MM.1S (cell line): ENCODE measurements around the gene SCN4B.
"Not testable (repeated sequence)": the region's sequence is repeated elsewhere in the genome, so short reads cannot be mapped to it uniquely, and the experiment has no call there.

Experiments
- DNase-seq: peaks from one replicate; pipeline ENCODE4 v3.0.0-alpha.2; 2015
- H2AFZ ChIP-seq: fragments of 300-600 bp; sonication (generic); 2 replicates; pipeline ENCODE4 v1.6.0; 2016; ENCODE audit warnings: antibody characterized with exemption, low read length
- H3F3A ChIP-seq: fragments of 300-600 bp; sonication (generic); 2 replicates; pipeline ENCODE4 v1.6.1; 2016; ENCODE audit warnings: mild to moderate bottlenecking, antibody characterized with exemption, low read length, moderate library complexity, mixed read lengths; ENCODE audit not compliant: insufficient read depth
- H3K27ac ChIP-seq: fragments of 300-600 bp; sonication (generic); 2 replicates; pipeline ENCODE4 v1.5.1; 2016; ENCODE audit warnings: mild to moderate bottlenecking, low read length
- H3K27me3 ChIP-seq: fragments of 300-600 bp; sonication (generic); replicated peaks from 2 replicates; pipeline ENCODE4 v1.6.0; 2016; ENCODE audit warnings: low read length; ENCODE audit not compliant: insufficient read depth
- H3K36me3 ChIP-seq: fragments of 300-600 bp; sonication (generic); replicated peaks from 2 replicates; pipeline ENCODE4 v1.6.1; 2016; ENCODE audit warnings: mild to moderate bottlenecking, low read length, mixed read lengths; ENCODE audit not compliant: insufficient read depth
- H3K4me1 ChIP-seq: fragments of 300-600 bp; sonication (generic); 2 replicates; pipeline ENCODE4 v1.6.1; 2016; ENCODE audit warnings: low read length, mixed read lengths
- H3K4me2 ChIP-seq: fragments of 300-600 bp; sonication (generic); 2 replicates; pipeline ENCODE4 v1.6.0; 2016; ENCODE audit warnings: low read depth, low read length
- H3K4me3 ChIP-seq: fragments of 300-600 bp; sonication (generic); 2 replicates; pipeline ENCODE4 v1.5.1; 2016; ENCODE audit warnings: low read length, mixed read lengths
- H3K79me2 ChIP-seq: fragments of 300-600 bp; sonication (generic); 2 replicates; pipeline ENCODE4 v1.6.1; 2016; ENCODE audit warnings: mixed run types, low read length, mixed read lengths
- H3K9ac ChIP-seq: fragments of 300-600 bp; sonication (generic); 2 replicates; pipeline ENCODE4 v1.6.1; 2016; ENCODE audit warnings: low read length, mixed read lengths
- H3K9me2 ChIP-seq: fragments of 300-600 bp; sonication (generic); replicated peaks from 2 replicates; pipeline ENCODE4 v1.6.1; 2016; ENCODE audit warnings: mild to moderate bottlenecking, low read length, mixed read lengths; ENCODE audit not compliant: insufficient read depth
- H3K9me3 ChIP-seq: fragments of 300-600 bp; sonication (generic); replicated peaks from 2 replicates; pipeline ENCODE4 v1.6.1; 2016; ENCODE audit warnings: mild to moderate bottlenecking, low read length, mixed read lengths; ENCODE audit not compliant: insufficient read depth
- H4K20me1 ChIP-seq: fragments of 300-600 bp; sonication (generic); 2 replicates; pipeline ENCODE4 v1.6.1; 2016; ENCODE audit warnings: mild to moderate bottlenecking, low read length, moderate library complexity, mixed read lengths; ENCODE audit not compliant: insufficient read depth
- EZH2 ChIP-seq: fragments of 300-600 bp; sonication (generic); optimal IDR thresholded peaks from 2 replicates; pipeline ENCODE3; 2017; ENCODE audit warnings: low read depth, mild to moderate bottlenecking, antibody characterized with exemption, low read length, mixed read lengths
- EZH2phosphoT487 ChIP-seq: fragments of 300-600 bp; sonication (generic); IDR thresholded peaks from 2 replicates; pipeline ENCODE4 v1.6.1; 2018; ENCODE audit warnings: antibody characterized with exemption, low read length
- TF ChIP-seq, protein P1 (sequence below): fragments of 300-600 bp; sonication (generic); IDR thresholded peaks from 2 replicates; pipeline ENCODE4 v1.5.1; 2016; ENCODE audit warnings: antibody characterized with exemption, low read length, mixed read lengths

Gene SCN4B

DNA sequence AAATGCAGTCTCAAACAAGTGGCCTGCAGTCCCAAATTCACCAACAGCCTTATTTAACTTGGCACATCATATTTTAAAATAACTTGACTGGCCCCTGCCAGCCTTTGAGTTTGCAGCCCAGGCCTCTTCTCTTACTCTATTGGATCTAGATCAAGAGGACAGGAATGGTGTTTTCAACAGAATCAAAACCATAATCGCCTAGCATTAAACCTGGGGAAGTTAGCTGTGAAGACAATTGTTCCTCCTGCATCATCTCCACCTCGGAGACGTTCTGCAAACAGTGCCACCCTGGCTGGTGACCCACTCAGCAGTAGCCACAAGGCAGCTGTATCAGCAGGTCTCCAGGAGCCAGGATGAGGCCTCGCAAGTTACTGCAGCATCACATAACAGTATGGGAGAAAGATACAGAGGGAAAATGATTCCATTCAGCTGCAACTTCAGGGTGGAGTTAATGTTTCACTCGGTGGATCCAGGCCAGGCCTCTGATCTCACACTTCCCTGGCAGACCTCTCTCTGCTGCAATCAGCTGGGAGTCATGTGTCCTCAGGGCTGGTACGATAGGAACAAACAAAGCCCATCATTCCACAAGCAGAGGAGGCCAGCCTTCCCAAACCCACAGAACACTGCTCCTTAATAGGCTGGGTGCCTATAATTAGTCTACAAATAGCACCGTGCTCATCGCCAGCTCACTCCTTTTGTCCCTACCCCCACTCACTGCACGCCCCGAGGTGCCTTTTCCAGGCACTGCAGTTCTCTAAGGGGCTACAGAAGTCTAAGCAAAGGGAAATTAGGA, 42.4 kb upstream of the SCN4B start:
- Histone ChIP-seq H3K27ac (no peak overlapping the region), H3K4me2 (no peak overlapping the region)
- no peak for DNase-seq

DNA sequence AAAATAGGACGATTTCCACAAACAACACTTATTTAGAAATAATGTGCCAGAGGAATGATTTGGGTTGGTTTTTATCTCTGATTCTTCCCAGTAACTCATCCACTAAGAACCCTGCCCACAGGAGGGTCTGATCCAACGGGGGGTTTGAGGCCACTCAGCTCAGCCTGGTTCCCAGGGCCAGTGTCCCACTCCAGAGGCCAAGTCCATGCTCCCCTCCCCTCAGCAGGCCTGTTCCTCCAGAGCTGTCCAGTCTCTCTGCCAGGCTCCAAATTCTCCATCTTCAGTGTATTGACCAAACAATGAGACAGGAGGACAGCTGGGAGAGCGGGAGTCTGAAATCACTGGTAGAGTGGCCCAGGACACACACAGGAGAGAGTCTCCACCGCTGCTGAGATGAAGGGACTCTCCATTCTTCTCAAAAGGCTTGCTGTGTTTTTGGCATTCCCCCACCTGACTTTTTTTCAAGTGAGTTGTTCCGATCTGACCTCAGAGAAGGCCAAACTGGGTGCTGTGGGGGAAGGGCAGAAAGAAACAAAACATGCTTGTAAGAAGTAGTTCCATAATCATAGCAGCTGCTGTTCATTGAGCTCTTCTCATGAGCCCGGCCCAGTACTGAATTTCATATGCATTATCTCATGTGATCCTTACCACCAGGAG, 41.4 kb upstream of the SCN4B start:
- no peaks in the 10 kb centered on the region for H3K4me1 ChIP-seq
- no peak overlapping the region for H2AFZ ChIP-seq
- no peaks in the 10 kb centered on the region for H3F3A ChIP-seq
- TF ChIP-seq EZH2phosphoT487 = no peak
- TF ChIP-seq, protein P1, sequence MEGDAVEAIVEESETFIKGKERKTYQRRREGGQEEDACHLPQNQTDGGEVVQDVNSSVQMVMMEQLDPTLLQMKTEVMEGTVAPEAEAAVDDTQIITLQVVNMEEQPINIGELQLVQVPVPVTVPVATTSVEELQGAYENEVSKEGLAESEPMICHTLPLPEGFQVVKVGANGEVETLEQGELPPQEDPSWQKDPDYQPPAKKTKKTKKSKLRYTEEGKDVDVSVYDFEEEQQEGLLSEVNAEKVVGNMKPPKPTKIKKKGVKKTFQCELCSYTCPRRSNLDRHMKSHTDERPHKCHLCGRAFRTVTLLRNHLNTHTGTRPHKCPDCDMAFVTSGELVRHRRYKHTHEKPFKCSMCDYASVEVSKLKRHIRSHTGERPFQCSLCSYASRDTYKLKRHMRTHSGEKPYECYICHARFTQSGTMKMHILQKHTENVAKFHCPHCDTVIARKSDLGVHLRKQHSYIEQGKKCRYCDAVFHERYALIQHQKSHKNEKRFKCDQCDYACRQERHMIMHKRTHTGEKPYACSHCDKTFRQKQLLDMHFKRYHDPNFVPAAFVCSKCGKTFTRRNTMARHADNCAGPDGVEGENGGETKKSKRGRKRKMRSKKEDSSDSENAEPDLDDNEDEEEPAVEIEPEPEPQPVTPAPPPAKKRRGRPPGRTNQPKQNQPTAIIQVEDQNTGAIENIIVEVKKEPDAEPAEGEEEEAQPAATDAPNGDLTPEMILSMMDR = no peak
- TF ChIP-seq EZH2 = no peak
- no peak overlapping the region for H3K4me2 ChIP-seq
- H4K20me1 ChIP-seq = no peaks in the 10 kb centered on the region
- H3K9me3 ChIP-seq = no peaks in the 10 kb centered on the region
- no peak overlapping the region for H3K27ac ChIP-seq
- H3K4me3 ChIP-seq = no peak overlapping the region
- H3K27me3 ChIP-seq = peaks cover 15% of the 10 kb centered on the region
- H3K36me3 ChIP-seq = no peaks in the 10 kb centered on the region
- no peaks in the 10 kb centered on the region for H3K79me2 ChIP-seq
- no peaks in the 10 kb centered on the region for H3K9me2 ChIP-seq
- DNase-seq = no peak
- H3K9ac ChIP-seq = no peak overlapping the region

More for the DNA sequence above, 42.4 kb upstream of the SCN4B start:
- H3K4me1 ChIP-seq = no peaks in the 10 kb centered on the region
- no peaks in the 10 kb centered on the region for H3K9me3 ChIP-seq
- H3K9ac ChIP-seq = no peak overlapping the region
- no peaks in the 10 kb centered on the region for H3K79me2 ChIP-seq
- no peaks in the 10 kb centered on the region for H3K36me3 ChIP-seq
- H3K4me3 ChIP-seq = no peak overlapping the region
- H2AFZ ChIP-seq = no peak overlapping the region
- TF ChIP-seq, protein P1 = no peak
- TF ChIP-seq EZH2phosphoT487 = no peak
- TF ChIP-seq EZH2 = no peak
- H3F3A ChIP-seq = no peaks in the 10 kb centered on the region
- no peaks in the 10 kb centered on the region for H3K9me2 ChIP-seq
- peaks cover 15% of the 10 kb centered on the region for H3K27me3 ChIP-seq
- no peaks in the 10 kb centered on the region for H4K20me1 ChIP-seq

DNA sequence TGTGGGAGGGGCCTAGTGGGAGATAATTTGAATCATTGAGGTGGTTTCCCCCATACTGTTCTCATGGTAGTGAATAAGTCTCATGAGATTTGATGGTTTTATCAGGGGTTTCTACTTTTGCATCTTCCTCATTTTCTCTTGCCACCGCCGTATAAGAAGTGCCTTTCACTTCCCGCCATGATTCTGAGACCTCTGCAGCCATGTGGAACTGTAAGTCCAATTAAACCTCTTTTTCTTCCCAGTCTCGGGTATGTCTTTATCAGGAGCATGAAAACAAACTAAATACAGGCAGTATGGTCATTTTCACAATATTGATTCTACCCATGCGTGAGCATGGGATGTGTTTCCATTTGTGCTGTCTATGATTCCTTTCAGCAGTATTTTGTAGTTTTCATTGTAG, 40.2 kb upstream of the SCN4B start:
- H3K9me3 ChIP-seq, H3K27ac ChIP-seq, H3K79me2 ChIP-seq, H3K4me1 ChIP-seq, DNase-seq, H3K9me2 ChIP-seq, H3K36me3 ChIP-seq, H3F3A ChIP-seq, H3K4me3 ChIP-seq, H4K20me1 ChIP-seq, H3K9ac ChIP-seq, H2AFZ ChIP-seq, H3K4me2 ChIP-seq: not testable (repeated sequence)
- peaks cover 12% of the 10 kb centered on the region for H3K27me3 ChIP-seq

- H3K4me1 ChIP-seq, H3K9ac ChIP-seq, H3F3A ChIP-seq: not testable (repeated sequence)
Measured at GRCh38 chr11:118190942-118191506, 38.4 kb upstream of the SCN4B start.

More at GRCh38 chr11:118190942-118191506, 38.4 kb upstream of the SCN4B start:
- H2AFZ ChIP-seq, H3K4me2 ChIP-seq, DNase-seq, H4K20me1 ChIP-seq, H3K27me3 ChIP-seq, H3K9me3 ChIP-seq, H3K4me3 ChIP-seq, H3K27ac ChIP-seq, H3K9me2 ChIP-seq, H3K79me2 ChIP-seq, H3K36me3 ChIP-seq: not testable (repeated sequence)
